Upper lobe of left lung (tissue), 6 donors: ENCODE measurements around the gene IL20RB. TPM values are rescaled to one million over a fixed set of nuclear protein-coding genes. Genes with fewer than 3 reads are reported as not detected.
"Not testable (repeated sequence)": the region's sequence is repeated elsewhere in the genome, so short reads cannot be mapped to it uniquely, and the experiment has no call there.

ENCODE experiments used
- ATAC-seq, 2 donors: fragments of 200-7000 bp; cut with Tn5 transposase; one replicate each; pipeline ENCODE4 v1.9.1; 2022; ENCODE audit warnings: mild to moderate bottlenecking in 2 of 2, moderate library complexity in 2 of 2; ENCODE audit not compliant: low FRiP score in 2 of 2
- DNase-seq, 2 donors: peaks; one replicate each; pipeline ENCODE4 v3.0.0-alpha.2; 2019 to 2020
- H3K27ac ChIP-seq, 4 donors: fragments of 200-600 bp; sonication (generic); one replicate each; pipeline ENCODE4 v1.5.1; 2016 to 2019
- H3K27me3 ChIP-seq, 4 donors: fragments of 200-600 bp; sonication (generic); one replicate each; pipeline ENCODE4 v1.5.1; 2017 to 2019
- H3K36me3 ChIP-seq, 4 donors: fragments of 200-600 bp; sonication (generic); one replicate each; pipeline ENCODE4 v1.5.1; 2016 to 2019
- H3K4me1 ChIP-seq, 4 donors: fragments of 200-600 bp; sonication (generic); one replicate each; pipeline ENCODE4 v1.5.1; 2018 to 2019
- H3K4me3 ChIP-seq, 4 donors: fragments of 200-600 bp; sonication (generic); one replicate each; pipeline ENCODE4 v1.5.1; 2017 to 2019; ENCODE audit warnings: mild to moderate bottlenecking in 2 of 4, moderate library complexity in 1 of 4
- H3K9me3 ChIP-seq, 4 donors: fragments of 200-600 bp; sonication (generic); one replicate each; pipeline ENCODE4 v1.5.1; 2018 to 2019
- EP300 ChIP-seq, 4 donors: sonication (generic); formaldehyde crosslinking; IDR thresholded peaks; one replicate each; pipeline ENCODE4 v1.5.1; 2017; ENCODE audit warnings: antibody characterized with exemption in 4 of 4, control low read depth in 2 of 4
- POLR2A ChIP-seq, 4 donors: fragments of 450-650 bp; IDR thresholded peaks; one replicate each; pipeline ENCODE4 v1.5.1; 2016 to 2017; ENCODE audit warnings: antibody characterized with exemption in 4 of 4, mild to moderate bottlenecking in 2 of 4
- POLR2AphosphoS5 ChIP-seq, 2 donors: sonication (generic); formaldehyde crosslinking; IDR thresholded peaks; one replicate each; pipeline ENCODE4 v1.5.1; 2017; ENCODE audit warnings: antibody characterized with exemption in 2 of 2
- WGBS, 2 donors: methylation state at CpG; one replicate each; pipeline ENCODE4 v1.1.5; 2017 to 2018; 5-methylcytosine and 5-hydroxymethylcytosine counted together
- total RNA-seq, 6 donors: library from RNA; depleted of rRNA in 4 of 6; stranded (reverse); fragments of >200 nt in 4 of 6; gene quantifications; one replicate each; pipeline versions ENCODE4 v1.1.0 to v1.2.1, GENCODE V29; 2016 to 2021
- TF ChIP-seq, protein P1 (sequence below), 6 experiments: fragments of 450-650 bp in 4 of 6; fragments of 200-600 bp in 2 of 6; sonication (generic) in 2 of 6; IDR thresholded peaks; one replicate each; pipeline ENCODE4 v1.5.1; 2016 to 2019; ENCODE audit warnings: antibody characterized with exemption in 6 of 6
- donor health status: DM: no; HTN: no; CAD: no; lungs with moderate emphysema.
- donor health status: DM: no; HTN: yes; CAD: no; lungs with severe emphysema.

The IL20RB gene
- total RNA-seq, 6 donors from 2014 or later, result 0.80 to 22.9 (median 1.1) TPM

DNA sequence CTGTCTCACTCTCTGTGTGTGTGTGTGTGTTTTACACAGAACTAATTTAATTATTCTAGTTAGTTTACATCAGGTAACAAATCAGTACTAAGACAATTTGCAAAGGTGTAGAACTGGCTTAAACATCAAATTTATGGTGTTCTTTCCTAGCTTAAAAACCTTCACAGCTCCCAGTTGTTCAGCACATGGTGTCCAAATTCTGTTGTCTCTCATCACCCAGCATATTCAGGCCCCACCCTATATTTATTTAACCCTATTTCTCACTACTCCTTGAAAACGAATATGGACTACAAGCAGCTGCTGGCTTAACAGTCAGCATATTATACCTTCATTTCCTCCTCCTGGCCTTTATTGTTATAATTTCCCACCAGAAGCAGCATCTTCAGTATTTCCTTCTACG, 1.2 kb downstream of the IL20RB start:
- Histone ChIP-seq H3K4me3 (no peak overlapping the region), H3K27me3 (no peaks in the 10 kb centered on the region), H3K4me1 (peaks cover 0 to 10% (median 7%) of the 10 kb centered on the region in 4 donors), H3K27ac (no peak overlapping the region), H3K9me3 (no peaks in the 10 kb centered on the region), H3K36me3 (no peaks in the 10 kb centered on the region)
- 47 to 67% methylated on average over 2 of the region's 2 CpGs for WGBS, 2 donors
- DNase-seq, result no peak
- TF ChIP-seq EP300 (IDR thresholded peaks at IDR 0.05) (no peak), POLR2A (IDR thresholded peaks at IDR 0.05) (no peak), POLR2AphosphoS5 (IDR thresholded peaks at IDR 0.05) (no peak)
- TF ChIP-seq, protein P1, sequence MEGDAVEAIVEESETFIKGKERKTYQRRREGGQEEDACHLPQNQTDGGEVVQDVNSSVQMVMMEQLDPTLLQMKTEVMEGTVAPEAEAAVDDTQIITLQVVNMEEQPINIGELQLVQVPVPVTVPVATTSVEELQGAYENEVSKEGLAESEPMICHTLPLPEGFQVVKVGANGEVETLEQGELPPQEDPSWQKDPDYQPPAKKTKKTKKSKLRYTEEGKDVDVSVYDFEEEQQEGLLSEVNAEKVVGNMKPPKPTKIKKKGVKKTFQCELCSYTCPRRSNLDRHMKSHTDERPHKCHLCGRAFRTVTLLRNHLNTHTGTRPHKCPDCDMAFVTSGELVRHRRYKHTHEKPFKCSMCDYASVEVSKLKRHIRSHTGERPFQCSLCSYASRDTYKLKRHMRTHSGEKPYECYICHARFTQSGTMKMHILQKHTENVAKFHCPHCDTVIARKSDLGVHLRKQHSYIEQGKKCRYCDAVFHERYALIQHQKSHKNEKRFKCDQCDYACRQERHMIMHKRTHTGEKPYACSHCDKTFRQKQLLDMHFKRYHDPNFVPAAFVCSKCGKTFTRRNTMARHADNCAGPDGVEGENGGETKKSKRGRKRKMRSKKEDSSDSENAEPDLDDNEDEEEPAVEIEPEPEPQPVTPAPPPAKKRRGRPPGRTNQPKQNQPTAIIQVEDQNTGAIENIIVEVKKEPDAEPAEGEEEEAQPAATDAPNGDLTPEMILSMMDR (IDR thresholded peaks at IDR 0.05), result no peak
- ATAC-seq, result no peak

DNA sequence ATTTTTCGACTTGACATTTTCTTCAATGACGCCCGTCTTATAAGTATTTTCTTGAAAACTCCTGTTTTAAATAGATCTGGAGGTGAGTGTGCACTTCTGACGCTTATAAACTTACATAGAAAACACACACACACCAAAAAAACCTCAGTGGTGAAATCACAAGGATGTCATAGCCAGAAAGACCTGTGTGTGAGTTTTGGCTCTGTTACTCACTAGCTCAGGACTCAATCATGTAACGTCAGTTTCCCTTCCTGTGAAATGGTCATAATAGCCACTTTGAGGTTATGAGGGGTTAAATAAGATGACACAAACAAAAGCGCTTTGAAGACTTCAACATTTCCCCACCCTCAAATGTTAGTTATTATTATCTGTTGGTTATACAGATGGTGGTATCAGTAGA, 1.8 kb downstream of the IL20RB start:
- ATAC-seq (no peak), DNase-seq (no peak)
- no peaks in the 10 kb centered on the region for H3K9me3 ChIP-seq
- H3K4me1 ChIP-seq, result peaks cover 0 to 10% (median 7%) of the 10 kb centered on the region in 4 donors
- no peaks in the 10 kb centered on the region for H3K27me3 ChIP-seq
- TF ChIP-seq POLR2A (IDR thresholded peaks at IDR 0.05) (no peak), EP300 (IDR thresholded peaks at IDR 0.05) (no peak), POLR2AphosphoS5 (IDR thresholded peaks at IDR 0.05) (no peak)
- TF ChIP-seq, protein P1 (IDR thresholded peaks at IDR 0.05), result no peak
- no peak overlapping the region for H3K27ac ChIP-seq
- H3K36me3 ChIP-seq, result no peaks in the 10 kb centered on the region
- H3K4me3 ChIP-seq, result no peak overlapping the region
- WGBS, 2 donors, result 91 to 94% methylated on average over 6 of the region's 6 CpGs

DNA sequence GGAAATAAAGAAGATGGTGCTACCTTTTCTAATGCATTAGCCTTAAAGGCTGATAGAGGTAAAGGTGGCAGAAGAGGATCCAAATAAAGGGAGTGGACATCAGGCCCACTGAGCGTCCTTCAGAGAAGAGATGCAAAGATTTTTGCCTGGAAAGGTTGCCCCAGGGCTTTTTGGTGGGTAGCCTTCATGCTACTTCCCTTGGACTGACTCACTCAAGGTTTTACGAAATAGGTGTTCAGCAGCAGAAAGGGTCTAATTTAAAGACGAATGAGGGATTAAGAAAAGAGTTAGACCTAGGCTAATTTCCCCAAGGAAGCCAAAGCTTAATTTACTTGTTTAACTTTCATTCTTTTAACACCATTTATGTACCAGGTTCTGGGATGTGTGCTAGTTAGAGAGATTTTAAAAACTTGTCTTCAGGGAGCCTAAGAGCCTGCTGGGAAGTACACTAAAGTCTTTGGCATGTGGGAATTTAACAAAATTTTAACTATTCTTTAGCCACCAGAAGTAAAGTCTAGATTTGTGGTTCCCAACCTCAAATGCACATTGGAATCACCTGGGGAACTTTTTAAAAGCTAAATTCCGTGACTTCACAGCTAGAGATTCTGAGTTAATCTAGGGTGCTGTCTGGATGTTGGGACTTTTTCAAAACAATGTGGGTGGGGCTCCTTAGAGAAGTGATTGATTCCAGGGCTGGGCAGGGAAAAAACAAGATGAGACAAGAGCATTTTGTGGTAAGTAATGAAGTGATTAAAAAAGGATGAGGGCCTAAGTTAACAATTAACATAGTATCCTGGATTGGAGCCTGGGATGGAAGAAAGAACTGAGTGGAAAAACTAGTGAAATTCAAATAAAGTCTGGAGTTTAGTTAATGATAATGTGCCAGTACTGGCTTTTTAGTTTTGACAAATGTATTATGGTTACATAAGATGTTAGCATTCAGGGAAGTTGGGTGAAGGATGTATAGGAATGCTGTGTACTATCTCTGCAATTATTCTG, 3.4 kb downstream of the IL20RB start:
- H3K4me3 ChIP-seq, result no peak overlapping the region
- ATAC-seq, result peak in 1 of 2 donors; percentile 66
- no peak for DNase-seq
- H3K27me3 ChIP-seq, result no peaks in the 10 kb centered on the region
- H3K4me1 ChIP-seq, result peaks cover 0 to 4% (median 0%) of the 10 kb centered on the region in 4 donors
- TF ChIP-seq POLR2AphosphoS5 (IDR thresholded peaks at IDR 0.05) (no peak), POLR2A (IDR thresholded peaks at IDR 0.05) (no peak), EP300 (IDR thresholded peaks at IDR 0.05) (no peak)
- TF ChIP-seq, protein P1 (IDR thresholded peaks at IDR 0.05), result no peak
- no peaks in the 10 kb centered on the region for H3K36me3 ChIP-seq
- no peaks in the 10 kb centered on the region for H3K9me3 ChIP-seq
- H3K27ac ChIP-seq, result no peak overlapping the region
- 84 to 88% methylated on average over 4 of the region's 4 CpGs for WGBS, 2 donors

DNA sequence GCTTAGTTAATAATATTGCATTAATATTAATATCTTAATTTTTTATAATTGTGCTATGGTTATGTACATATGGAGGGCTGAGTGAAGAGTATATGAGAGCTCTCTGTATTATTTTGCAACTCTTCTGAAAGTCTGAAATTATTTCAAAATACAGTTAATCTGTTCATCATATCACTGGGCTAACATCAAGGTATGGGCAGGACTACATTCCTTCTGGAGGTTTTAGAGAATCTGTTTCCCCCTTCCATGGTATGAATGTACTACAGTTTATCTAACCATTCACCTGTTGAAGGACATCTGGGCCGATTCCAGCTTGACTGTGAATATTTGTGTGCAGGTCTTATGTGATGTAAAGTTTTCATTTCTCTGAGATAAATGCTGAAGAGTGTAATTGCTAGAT, 5.1 kb downstream of the IL20RB start:
- DNase-seq, result no peak
- H3K9me3 ChIP-seq, result no peaks in the 10 kb centered on the region
- H3K4me1 ChIP-seq, result peaks cover 0 to 4% (median 0%) of the 10 kb centered on the region in 4 donors
- H3K27ac ChIP-seq, result no peak overlapping the region
- H3K27me3 ChIP-seq, result no peaks in the 10 kb centered on the region
- no peak for ATAC-seq
- TF ChIP-seq, protein P1 (IDR thresholded peaks at IDR 0.05), result no peak
- no peak for TF ChIP-seq POLR2A (IDR thresholded peaks at IDR 0.05)
- TF ChIP-seq POLR2AphosphoS5 (IDR thresholded peaks at IDR 0.05), result no peak
- no peak for TF ChIP-seq EP300 (IDR thresholded peaks at IDR 0.05)
- H3K36me3 ChIP-seq, result no peaks in the 10 kb centered on the region
- WGBS, 2 donors, result 65 to 72% methylated on average over 1 of the region's 1 CpG
- no peak overlapping the region for H3K4me3 ChIP-seq

DNA sequence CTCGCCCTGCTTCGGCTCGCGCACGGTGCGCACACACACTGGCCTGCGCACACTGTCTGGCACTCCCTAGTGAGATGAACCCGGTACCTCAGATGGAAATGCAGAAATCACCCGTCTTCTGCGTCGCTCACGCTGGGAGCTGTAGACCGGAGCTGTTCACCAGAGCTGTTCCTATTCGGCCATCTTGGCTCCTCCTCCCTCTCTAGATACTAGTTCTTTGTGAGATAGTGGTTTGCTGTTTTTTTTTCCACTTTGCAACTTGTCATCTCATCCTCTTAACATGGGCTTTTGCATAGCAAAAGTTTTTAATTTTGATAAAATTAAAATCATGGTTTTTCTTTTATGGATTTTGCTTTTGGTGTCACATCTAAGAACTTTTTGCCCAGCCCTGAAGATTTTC, 11.8 kb downstream of the IL20RB start:
- H3K36me3 ChIP-seq, H3K27ac ChIP-seq, H3K4me3 ChIP-seq, DNase-seq, ATAC-seq, H3K27me3 ChIP-seq, H3K4me1 ChIP-seq, H3K9me3 ChIP-seq: not testable (repeated sequence)
- 94 to 96% methylated on average over 6 to 7 of the region's 14 CpGs for WGBS, 2 donors
